Pancreas (tissue), 10 donors: ENCODE data around the gene SLC10A2. TPM values are rescaled to one million over a fixed set of nuclear protein-coding genes. Genes with fewer than 3 reads are reported as not detected.

Experiments
- ATAC-seq, 4 donors: fragments of 200-7000 bp; cut with Tn5 transposase; one replicate each; pipeline versions ENCODE4 v1.8.0 to v1.9.1; 2020; ENCODE audit warnings: mild to moderate bottlenecking in 4 of 4, moderate library complexity in 4 of 4
- DNase-seq, 6 donors: peaks; one replicate each; pipeline ENCODE4 v3.0.0-alpha.2; 2020
- FAIRE-seq: peaks from 2 replicates; lab custom pipeline; 2012; peaks lifted over from hg19 to GRCh38; lab: Jason Lieb, UNC
- H3K27ac ChIP-seq, 4 donors: fragments of 200-600 bp; sonication (generic); 1 replicate in 3 of 4; 2 replicates in 1 of 4; pipeline versions ENCODE4 v1.5.0 to v1.8.0; 2020
- H3K27me3 ChIP-seq, 4 donors: fragments of 200-600 bp; one replicate each; pipeline ENCODE4 v1.8.0; 2021
- H3K36me3 ChIP-seq, 3 donors: fragments of 200-600 bp; sonication (generic) in 1 of 3; one replicate each; pipeline versions ENCODE4 v1.5.0 to v1.8.0; 2020 to 2021
- H3K4me1 ChIP-seq, 3 donors: fragments of 200-600 bp; one replicate each; pipeline ENCODE4 v1.8.0; 2021
- H3K4me3 ChIP-seq, 4 donors: fragments of 200-600 bp; sonication (generic) in 2 of 4; one replicate each; pipeline versions ENCODE4 v1.5.0 to v1.8.0; 2020 to 2021
- H3K9me3 ChIP-seq, 4 donors: fragments of 200-600 bp; one replicate each; pipeline ENCODE4 v1.8.0; 2021
- CTCF ChIP-seq, 4 donors: fragments of 200-600 bp; sonication (generic) in 3 of 4; IDR thresholded peaks; one replicate each; pipeline versions ENCODE4 v1.5.0 to v1.8.0; 2021; ENCODE audit warnings: antibody characterized with exemption in 4 of 4
- WGBS, 2 donors: extraction: QIAGEN DNeasy Blood & Tissue Kit; methylation state at CpG; one replicate each; pipeline ENCODE4 v1.1.7; 2013; 5-methylcytosine and 5-hydroxymethylcytosine counted together
- intact Hi-C, 3 donors: fragments of 100-400 bp; cut with DNase I; formaldehyde crosslinking; loops; one replicate each; pipeline versions ENCODE4 v1.11.1 to v1.14.2; 2022
- polyA plus RNA-seq, 2 donors: library from polyadenylated mRNA; stranded (reverse); fragments of 200-250 nt; gene quantifications; one replicate each; pipeline ENCODE4 v1.2.3, GENCODE V29; 2013
- total RNA-seq, 6 donors: library from RNA; stranded (reverse); fragmentation: NEBNext Ultra II Directional in 4 of 6; extraction: Animal tissue kit (Norgen Biotek cat#: 25700) in 4 of 6; gene quantifications; one replicate each; pipeline versions ENCODE4 v1.2.1 to v1.2.4, GENCODE V29; 2021 to 2023
- donor health status: healthy with polysubstance abuse.
- donor health status: DM: no; HTN: no; CAD: no; lungs with moderate emphysema.
- donor health status: DM: no; HTN: no; CAD: no.
- donor health status: control.
- donor health status: control.
- donor health status: Bipolar disorder and iron deficiency.
- donor health status: DM: yes; HTN: yes; CAD: no.
- donor health status: DM: no; HTN: no; CAD: no.
- donor health status: DM: no; HTN: no; CAD: no.
- donor health status: DM: yes; HTN: yes; CAD: no.

The SLC10A2 gene
- total and polyA plus RNA-seq, 8 donors, result not detected

- ATAC-seq (no peak), FAIRE-seq (no peak), DNase-seq (no peak)
- no peak overlapping the region for H3K27ac ChIP-seq
- intact Hi-C loops, result no loop called here
- no peaks in the 10 kb centered on the region for H3K27me3 ChIP-seq
- H3K9me3 ChIP-seq, result no peaks in the 10 kb centered on the region
- H3K36me3 ChIP-seq, result no peaks in the 10 kb centered on the region
- H3K4me3 ChIP-seq, result no peak overlapping the region
- WGBS, 2 donors, result 72 to 93% methylated on average over 1 of the region's 1 CpG
- H3K4me1 ChIP-seq, result no peaks in the 10 kb centered on the region
- TF ChIP-seq CTCF (IDR thresholded peaks at IDR 0.05), result no peak
Observed at GRCh38 chr13:103068836-103069235, 2.6 kb upstream of the SLC10A2 start.

DNA sequence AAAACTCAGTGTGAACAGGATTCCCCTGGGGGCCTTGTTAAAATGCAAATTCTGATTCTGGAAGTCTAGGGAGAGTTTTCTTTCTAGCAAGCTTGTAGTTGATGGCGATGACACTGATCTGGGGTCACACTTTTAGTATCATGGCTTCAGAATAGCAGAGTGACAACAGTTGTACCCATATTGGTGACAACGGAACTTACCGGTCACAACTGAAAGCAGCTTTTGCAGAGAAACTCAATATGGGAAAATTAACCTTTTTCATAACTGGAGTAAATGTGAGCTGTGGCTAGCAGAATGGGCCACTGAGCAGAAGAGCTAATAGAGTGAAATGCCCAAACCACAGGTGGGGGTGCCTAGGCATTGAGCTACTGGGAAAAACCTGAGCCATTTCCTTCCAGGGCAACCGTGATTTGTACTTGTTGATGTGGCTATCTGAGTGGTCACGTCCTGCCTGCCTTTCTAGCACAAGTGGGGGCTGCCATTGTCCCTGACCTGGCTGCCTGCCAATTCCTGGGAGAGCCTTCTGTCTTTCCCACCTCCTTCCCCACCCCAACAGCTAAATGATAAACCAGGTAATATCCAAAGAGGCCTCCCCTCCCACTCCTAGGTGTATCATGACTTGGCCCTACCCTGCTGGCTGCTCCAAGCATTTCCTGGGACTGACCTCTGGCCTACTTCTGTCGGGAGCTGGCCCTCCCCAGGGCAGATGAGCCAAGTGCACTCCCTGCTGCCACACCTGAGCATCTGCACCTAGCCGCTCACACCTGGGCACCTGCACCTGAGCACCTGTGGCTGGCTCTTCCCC, 1.7 kb upstream of the SLC10A2 start:
- ATAC-seq (no peak), FAIRE-seq (no peak), DNase-seq (peak in 2 of 6 donors; percentile 21 to 55)
- Histone ChIP-seq H3K9me3 (no peaks in the 10 kb centered on the region), H3K36me3 (no peaks in the 10 kb centered on the region), H3K4me3 (no peak overlapping the region), H3K27me3 (no peaks in the 10 kb centered on the region), H3K4me1 (no peaks in the 10 kb centered on the region), H3K27ac (no peak overlapping the region)
- no peak for TF ChIP-seq CTCF (IDR thresholded peaks at IDR 0.05)
- intact Hi-C loops, result no loop called here
- 60 to 68% methylated on average over 7 of the region's 7 CpGs for WGBS, 2 donors

DNA sequence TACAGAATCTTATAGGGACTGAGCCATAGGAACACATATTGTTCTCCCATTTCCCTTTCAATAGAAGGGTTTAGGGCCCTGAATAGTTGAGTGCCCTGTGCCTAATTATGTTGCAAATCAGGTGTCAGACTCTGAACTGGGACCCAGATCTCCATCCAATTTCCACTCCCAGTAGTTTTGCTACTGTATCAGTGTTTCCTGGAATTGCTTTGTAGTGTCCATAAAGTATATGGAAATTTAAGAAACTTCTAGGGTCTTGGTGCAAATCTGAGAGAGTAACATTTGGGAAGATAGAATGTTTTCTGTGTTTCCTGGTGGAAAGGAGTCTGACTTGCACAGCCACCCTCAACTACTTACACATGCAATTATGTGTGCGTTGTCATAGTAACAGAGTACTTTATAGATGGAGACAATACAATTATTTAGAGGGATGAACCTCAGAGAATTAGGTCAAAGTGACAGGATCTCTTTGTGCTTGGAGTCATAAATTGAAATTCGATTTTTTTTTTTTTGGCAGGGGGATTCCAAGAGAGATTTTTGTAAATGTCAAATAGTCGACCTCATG, 646 bp upstream of the SLC10A2 start:
- Histone ChIP-seq H3K27ac (no peak overlapping the region), H3K4me3 (no peak overlapping the region), H3K27me3 (no peaks in the 10 kb centered on the region), H3K4me1 (no peaks in the 10 kb centered on the region), H3K9me3 (no peaks in the 10 kb centered on the region), H3K36me3 (no peaks in the 10 kb centered on the region)
- ATAC-seq (no peak), DNase-seq (no peak), FAIRE-seq (no peak)
- intact Hi-C loops, result no loop called here
- no peak for TF ChIP-seq CTCF (IDR thresholded peaks at IDR 0.05)
- 46 to 48% methylated on average over 3 of the region's 3 CpGs for WGBS, 2 donors

DNA sequence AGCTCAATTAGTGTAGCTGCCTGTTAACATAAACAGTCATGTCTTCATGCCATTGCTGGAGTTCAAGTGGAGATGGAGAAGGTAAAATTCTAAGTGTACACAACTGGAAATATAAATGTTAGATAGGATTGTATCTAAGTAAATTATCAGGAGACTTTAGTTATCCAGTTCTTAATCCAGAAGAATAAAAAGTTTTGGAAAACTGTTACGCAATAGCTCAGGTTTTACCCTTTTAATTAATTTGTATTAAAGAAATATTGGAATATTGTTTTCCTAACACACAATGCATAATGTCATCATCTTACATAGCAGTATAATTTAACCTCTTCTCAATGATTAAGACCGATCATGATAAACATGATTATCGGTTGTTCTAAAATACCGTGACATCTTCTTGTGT, 2.8 kb downstream of the SLC10A2 start:
- 89 to 95% methylated on average over 4 of the region's 4 CpGs for WGBS, 2 donors
- no peak for TF ChIP-seq CTCF (IDR thresholded peaks at IDR 0.05)
- no peaks in the 10 kb centered on the region for H3K9me3 ChIP-seq
- no peaks in the 10 kb centered on the region for H3K36me3 ChIP-seq
- H3K27me3 ChIP-seq, result no peaks in the 10 kb centered on the region
- FAIRE-seq (no peak), DNase-seq (no peak), ATAC-seq (no peak)
- no peak overlapping the region for H3K27ac ChIP-seq
- H3K4me3 ChIP-seq, result no peak overlapping the region
- H3K4me1 ChIP-seq, result no peaks in the 10 kb centered on the region
- intact Hi-C loops, result no loop called here

- H3K27me3 ChIP-seq, result no peaks in the 10 kb centered on the region
- H3K27ac ChIP-seq, result no peak overlapping the region
- ATAC-seq (no peak), DNase-seq (no peak), FAIRE-seq (no peak)
- intact Hi-C loops, result no loop called here
- 61 to 72% methylated on average over 2 of the region's 2 CpGs for WGBS, 2 donors
- no peaks in the 10 kb centered on the region for H3K4me1 ChIP-seq
- H3K4me3 ChIP-seq, result no peak overlapping the region
- H3K9me3 ChIP-seq, result no peaks in the 10 kb centered on the region
- no peak for TF ChIP-seq CTCF (IDR thresholded peaks at IDR 0.05)
- no peaks in the 10 kb centered on the region for H3K36me3 ChIP-seq
Observed at GRCh38 chr13:103062079-103062478, 4.1 kb downstream of the SLC10A2 start.
